ENCODE data around the gene PRLH.

The PRLH gene

DNA sequence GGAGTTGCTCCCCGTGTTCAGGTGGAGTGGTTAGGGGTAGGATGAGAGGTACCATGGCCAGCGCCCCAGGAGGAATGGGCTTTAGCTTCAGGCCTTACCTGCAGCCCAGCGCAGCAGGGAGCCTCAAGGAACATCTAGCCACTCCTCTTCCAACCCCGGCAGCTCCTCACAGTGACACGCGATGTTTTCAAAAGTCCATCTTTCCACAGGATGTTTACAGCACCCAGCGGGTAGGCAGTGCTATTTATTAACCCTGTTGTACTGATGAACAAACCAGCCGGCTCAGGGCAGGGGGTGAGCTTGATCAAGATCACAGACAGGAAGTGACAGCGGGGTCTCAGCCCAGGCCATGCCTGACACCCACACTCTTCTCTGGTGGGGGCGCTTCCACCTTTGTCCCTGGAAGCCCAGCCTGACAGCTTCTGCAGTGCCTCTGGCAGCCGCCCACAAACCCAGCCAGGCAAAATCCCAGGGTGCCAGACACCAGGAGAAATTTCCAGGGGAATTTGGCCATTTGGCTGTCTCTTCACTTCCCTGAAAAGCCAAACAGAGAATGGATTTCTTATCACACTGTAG, 18.4 kb upstream of the PRLH start:
- TF ChIP-seq SUZ12 (IDR thresholded peaks at IDR 0.05; ENCODE audit: extremely low read depth, insufficient read depth, insufficient read length) (no peak), YY1 (IDR thresholded peaks at IDR 0.05; ENCODE audit: insufficient read depth, insufficient read length) (no peak), ZNF274 (IDR thresholded peaks at IDR 0.05; ENCODE audit: low read depth, low read length) (no peak)
- Histone ChIP-seq H3K36me3 (ENCODE audit: insufficient read depth, insufficient read length, low read length) (no peaks in the 10 kb centered on the region), H3K4me1 (ENCODE audit: insufficient read depth, insufficient read length) (no peaks in the 10 kb centered on the region), H3K9me3 (ENCODE audit: insufficient read depth, low read length) (peaks cover 5% of the 10 kb centered on the region; the same call in 1 of the 2 replicates), H3K9ac (ENCODE audit: insufficient read length, low read depth) (no peak overlapping the region), H3K27me3 (ENCODE audit: insufficient read depth, insufficient read length) (no peaks in the 10 kb centered on the region), H3K4me3 (ENCODE audit: insufficient read length, low read depth) (no peak overlapping the region)
- DNase-seq (ENCODE audit: low read depth, low spot score), result no peak

DNA sequence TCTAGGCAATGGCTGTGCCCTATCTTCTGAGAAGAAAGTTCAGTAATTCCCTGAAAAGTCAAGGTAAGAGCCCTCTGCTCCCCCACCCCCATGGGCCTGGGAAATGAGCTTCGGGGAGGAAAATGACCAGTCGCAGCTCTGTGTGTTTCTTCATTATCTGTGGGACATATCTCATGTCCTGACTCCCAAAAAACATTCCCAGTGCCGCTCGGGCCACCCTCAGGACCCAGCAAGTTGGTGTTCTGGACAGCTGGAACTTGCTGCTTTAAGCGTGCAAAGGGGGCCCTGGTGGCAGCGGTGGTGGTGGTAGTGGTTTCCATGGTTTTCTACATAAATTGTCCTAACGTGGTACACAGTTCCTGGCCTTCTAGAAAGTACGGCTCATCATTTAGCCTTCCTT, 17.2 kb upstream of the PRLH start:
- Histone ChIP-seq H3K9me3 (ENCODE audit: insufficient read depth, low read length) (peaks cover 14% of the 10 kb centered on the region; the same call in 1 of the 2 replicates), H3K27me3 (ENCODE audit: insufficient read depth, insufficient read length) (no peaks in the 10 kb centered on the region), H3K4me1 (ENCODE audit: insufficient read depth, insufficient read length) (no peaks in the 10 kb centered on the region), H3K36me3 (ENCODE audit: insufficient read depth, insufficient read length, low read length) (no peaks in the 10 kb centered on the region), H3K9ac (ENCODE audit: insufficient read length, low read depth) (no peak overlapping the region), H3K4me3 (ENCODE audit: insufficient read length, low read depth) (no peak overlapping the region)
- no peak for DNase-seq (ENCODE audit: low read depth, low spot score)
- TF ChIP-seq SUZ12 (IDR thresholded peaks at IDR 0.05; ENCODE audit: extremely low read depth, insufficient read depth, insufficient read length) (no peak), ZNF274 (IDR thresholded peaks at IDR 0.05; ENCODE audit: low read depth, low read length) (no peak), YY1 (IDR thresholded peaks at IDR 0.05; ENCODE audit: insufficient read depth, insufficient read length) (no peak)

DNA sequence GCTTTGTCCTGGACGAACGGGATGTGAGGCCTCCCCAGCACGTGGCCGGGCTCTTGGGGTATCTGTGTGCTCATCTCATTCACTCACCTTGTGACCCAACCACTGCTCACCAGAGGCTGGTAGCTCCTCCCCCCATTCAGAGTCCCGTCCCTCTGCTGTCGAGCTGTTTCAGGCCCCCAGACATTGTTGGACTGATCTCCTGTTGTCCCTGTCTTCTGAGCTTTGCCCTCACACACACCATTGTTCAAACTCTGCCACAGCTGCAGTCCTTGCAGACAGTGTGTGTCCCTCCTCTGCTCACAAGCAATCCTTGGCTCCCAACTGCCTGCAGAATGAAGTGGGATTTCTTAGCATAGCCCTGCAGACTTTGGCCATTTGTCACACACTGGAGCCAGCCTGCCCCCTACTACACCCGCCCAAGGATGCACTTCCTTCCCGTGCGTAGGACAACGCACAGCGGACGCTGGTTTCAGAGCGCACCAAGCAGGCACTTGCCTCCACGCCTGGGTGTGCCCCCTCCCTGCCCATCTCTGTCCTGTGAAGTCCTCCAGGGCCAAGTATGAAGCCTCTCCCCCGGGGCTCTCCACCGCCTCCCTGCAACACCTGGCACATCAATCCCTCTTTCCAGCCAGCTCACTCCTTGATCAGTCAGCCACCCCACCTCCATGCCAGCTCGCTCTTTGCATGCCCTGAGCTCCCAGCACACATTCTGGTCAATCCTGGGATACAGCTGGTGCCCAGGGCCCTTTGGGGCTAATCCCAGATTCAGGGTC, 16.5 kb upstream of the PRLH start:
- TF ChIP-seq SUZ12 (IDR thresholded peaks at IDR 0.05; ENCODE audit: extremely low read depth, insufficient read depth, insufficient read length) (no peak), YY1 (IDR thresholded peaks at IDR 0.05; ENCODE audit: insufficient read depth, insufficient read length) (no peak), ZNF274 (IDR thresholded peaks at IDR 0.05; ENCODE audit: low read depth, low read length) (no peak)
- Histone ChIP-seq H3K9ac (ENCODE audit: insufficient read length, low read depth) (no peak overlapping the region), H3K36me3 (ENCODE audit: insufficient read depth, insufficient read length, low read length) (no peaks in the 10 kb centered on the region), H3K27me3 (ENCODE audit: insufficient read depth, insufficient read length) (no peaks in the 10 kb centered on the region), H3K9me3 (ENCODE audit: insufficient read depth, low read length) (peaks cover 15% of the 10 kb centered on the region), H3K4me3 (ENCODE audit: insufficient read length, low read depth) (no peak overlapping the region), H3K4me1 (ENCODE audit: insufficient read depth, insufficient read length) (no peaks in the 10 kb centered on the region)
- DNase-seq (ENCODE audit: low read depth, low spot score), result no peak

DNA sequence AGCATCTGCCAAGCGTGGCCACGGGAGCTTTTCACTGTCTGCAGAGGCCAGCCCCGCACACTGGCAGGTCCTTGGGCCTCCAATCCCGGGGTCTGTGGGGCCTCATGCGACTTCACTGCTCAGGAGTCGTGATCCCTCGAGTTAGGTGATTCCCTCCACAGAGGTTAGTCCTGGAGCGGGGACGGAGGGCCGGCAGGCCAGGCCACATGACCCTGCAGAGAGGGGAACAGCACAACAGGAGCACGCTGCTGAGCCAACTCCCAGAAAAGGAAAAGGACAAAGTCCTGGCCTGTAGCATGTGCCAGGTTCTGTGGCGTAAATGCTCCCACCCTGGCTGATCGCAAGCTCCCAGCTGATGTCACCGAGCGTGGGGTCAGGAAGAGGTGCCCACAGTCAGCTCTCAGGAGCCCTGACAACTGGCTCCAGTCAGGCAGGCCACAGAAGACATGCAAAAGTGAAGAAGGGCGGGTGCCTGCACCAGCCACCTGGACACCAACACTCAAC, 15.3 kb upstream of the PRLH start:
- TF ChIP-seq YY1 (IDR thresholded peaks at IDR 0.05; ENCODE audit: insufficient read depth, insufficient read length), result no peak
- TF ChIP-seq ZNF274 (IDR thresholded peaks at IDR 0.05; ENCODE audit: low read depth, low read length), result no peak
- no peak for TF ChIP-seq SUZ12 (IDR thresholded peaks at IDR 0.05; ENCODE audit: extremely low read depth, insufficient read depth, insufficient read length)
- Histone ChIP-seq H3K27me3 (ENCODE audit: insufficient read depth, insufficient read length) (no peaks in the 10 kb centered on the region), H3K9ac (ENCODE audit: insufficient read length, low read depth) (no peak overlapping the region), H3K36me3 (ENCODE audit: insufficient read depth, insufficient read length, low read length) (no peaks in the 10 kb centered on the region), H3K4me3 (ENCODE audit: insufficient read length, low read depth) (no peak overlapping the region), H3K9me3 (ENCODE audit: insufficient read depth, low read length) (peaks cover 28% of the 10 kb centered on the region), H3K4me1 (ENCODE audit: insufficient read depth, insufficient read length) (no peaks in the 10 kb centered on the region)
- DNase-seq (ENCODE audit: low read depth, low spot score), result no peak

DNA sequence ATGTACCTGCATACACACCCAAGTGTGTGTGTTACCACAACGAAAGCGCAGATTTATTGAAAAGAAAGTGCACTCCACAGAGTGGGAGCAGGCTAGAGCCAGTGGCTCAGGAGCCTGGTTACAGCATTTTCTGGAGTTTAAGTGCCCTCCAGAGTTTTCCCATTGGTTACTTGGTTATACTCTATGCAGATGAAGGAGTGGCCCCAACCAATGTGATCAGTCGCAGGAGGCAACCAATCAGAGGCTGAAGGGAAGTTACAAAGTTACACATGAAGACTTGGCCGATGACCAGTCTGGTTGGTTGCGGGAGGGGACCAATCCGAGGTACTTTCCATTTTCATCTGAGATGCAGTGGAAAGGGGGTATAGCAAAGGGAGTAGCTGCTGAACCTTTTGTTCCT, 13.5 kb upstream of the PRLH start:
- Histone ChIP-seq H3K27me3 (ENCODE audit: insufficient read depth, insufficient read length) (no peaks in the 10 kb centered on the region), H3K9ac (ENCODE audit: insufficient read length, low read depth) (no peak overlapping the region), H3K36me3 (ENCODE audit: insufficient read depth, insufficient read length, low read length) (no peaks in the 10 kb centered on the region), H3K9me3 (ENCODE audit: insufficient read depth, low read length) (peaks cover 34% of the 10 kb centered on the region), H3K4me1 (ENCODE audit: insufficient read depth, insufficient read length) (no peaks in the 10 kb centered on the region), H3K4me3 (ENCODE audit: insufficient read length, low read depth) (no peak overlapping the region)
- no peak for DNase-seq (ENCODE audit: low read depth, low spot score)
- TF ChIP-seq SUZ12 (IDR thresholded peaks at IDR 0.05; ENCODE audit: extremely low read depth, insufficient read depth, insufficient read length), result no peak
- no peak for TF ChIP-seq ZNF274 (IDR thresholded peaks at IDR 0.05; ENCODE audit: low read depth, low read length)
- no peak for TF ChIP-seq YY1 (IDR thresholded peaks at IDR 0.05; ENCODE audit: insufficient read depth, insufficient read length)

DNA sequence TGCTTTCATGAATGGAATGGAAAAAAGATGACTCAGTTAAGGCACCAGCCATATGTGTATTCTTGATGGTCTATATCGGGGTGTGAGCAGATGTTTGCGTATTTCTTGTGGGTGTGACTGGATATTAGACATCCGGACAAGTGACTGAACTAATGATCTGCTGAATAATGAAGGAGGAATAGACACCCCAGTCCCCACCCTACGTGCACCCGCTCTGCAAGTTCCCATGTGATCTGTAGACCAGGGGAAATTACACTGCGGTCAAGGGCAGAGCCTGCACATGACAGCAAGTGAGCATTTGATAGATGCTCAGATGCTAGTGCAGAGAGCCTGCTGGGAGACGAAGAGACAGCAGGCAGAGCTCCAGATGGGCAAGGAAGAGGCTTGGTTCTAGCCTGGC, 12.4 kb upstream of the PRLH start:
- Histone ChIP-seq H3K36me3 (ENCODE audit: insufficient read depth, insufficient read length, low read length) (no peaks in the 10 kb centered on the region), H3K4me3 (ENCODE audit: insufficient read length, low read depth) (no peak overlapping the region), H3K9ac (ENCODE audit: insufficient read length, low read depth) (no peak overlapping the region), H3K9me3 (ENCODE audit: insufficient read depth, low read length) (peaks cover 34% of the 10 kb centered on the region), H3K27me3 (ENCODE audit: insufficient read depth, insufficient read length) (no peaks in the 10 kb centered on the region), H3K4me1 (ENCODE audit: insufficient read depth, insufficient read length) (no peaks in the 10 kb centered on the region)
- no peak for TF ChIP-seq YY1 (IDR thresholded peaks at IDR 0.05; ENCODE audit: insufficient read depth, insufficient read length)
- no peak for TF ChIP-seq ZNF274 (IDR thresholded peaks at IDR 0.05; ENCODE audit: low read depth, low read length)
- no peak for TF ChIP-seq SUZ12 (IDR thresholded peaks at IDR 0.05; ENCODE audit: extremely low read depth, insufficient read depth, insufficient read length)
- no peak for DNase-seq (ENCODE audit: low read depth, low spot score)

DNA sequence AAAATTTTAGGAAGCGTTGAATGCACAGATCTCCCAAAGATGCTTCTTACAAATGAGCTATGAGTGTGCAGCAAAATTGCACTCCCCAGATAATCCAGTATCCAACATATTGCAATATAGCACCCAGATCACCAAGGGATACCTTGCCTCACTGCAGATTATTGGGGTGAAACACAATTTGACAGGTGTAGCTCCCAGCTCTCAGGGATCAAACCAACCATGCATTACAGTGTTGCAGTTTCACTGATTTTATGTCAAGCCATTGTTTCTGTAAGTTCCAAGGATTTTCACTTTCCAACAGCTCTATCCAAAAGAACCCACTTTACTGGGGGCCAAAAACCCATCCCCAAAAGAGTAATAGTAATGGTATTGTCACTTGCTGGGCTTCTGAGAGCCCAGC, 10.8 kb upstream of the PRLH start:
- no peak for DNase-seq (ENCODE audit: low read depth, low spot score)
- TF ChIP-seq SUZ12 (IDR thresholded peaks at IDR 0.05; ENCODE audit: extremely low read depth, insufficient read depth, insufficient read length) (no peak), ZNF274 (IDR thresholded peaks at IDR 0.05; ENCODE audit: low read depth, low read length) (no peak), YY1 (IDR thresholded peaks at IDR 0.05; ENCODE audit: insufficient read depth, insufficient read length) (no peak)
- H3K36me3 ChIP-seq (ENCODE audit: insufficient read depth, insufficient read length, low read length), result no peaks in the 10 kb centered on the region
- H3K9me3 ChIP-seq (ENCODE audit: insufficient read depth, low read length), result peaks cover 34% of the 10 kb centered on the region
- H3K27me3 ChIP-seq (ENCODE audit: insufficient read depth, insufficient read length), result no peaks in the 10 kb centered on the region
- H3K4me3 ChIP-seq (ENCODE audit: insufficient read length, low read depth), result no peak overlapping the region
- no peaks in the 10 kb centered on the region for H3K4me1 ChIP-seq (ENCODE audit: insufficient read depth, insufficient read length)
- H3K9ac ChIP-seq (ENCODE audit: insufficient read length, low read depth), result no peak overlapping the region

All from NT2/D1 (cell line).